OCI-LY1 (cell line): ENCODE measurements around the gene C19orf53.

Source experiments
- CTCF ChIP-seq: fragments of 200-600 bp; sonication (generic), shearing (Covaris generic); IDR thresholded peaks from 2 replicates; pipeline ENCODE4 v1.5.1; 2017; ENCODE audit warnings: mild to moderate bottlenecking, antibody characterized with exemption, low read length, moderate library complexity, mixed read lengths
- EZH2 ChIP-seq: fragments of 200-600 bp; sonication (generic), shearing (Covaris generic); IDR thresholded peaks from 2 replicates; pipeline ENCODE4 v1.8.0; 2017; ENCODE audit warnings: borderline replicate concordance, mixed run types, mild to moderate bottlenecking, antibody characterized with exemption, low read length, moderate library complexity, mixed read lengths

GRCh38 chr19:13799669-13800068 is 25.4 kb downstream of the C19orf53 start:
- no peak for TF ChIP-seq CTCF
- no peak for TF ChIP-seq EZH2
